K562 (cell line): ENCODE measurements around the gene MIB2. TPM values are rescaled to one million over a fixed set of nuclear protein-coding genes. Genes with fewer than 3 reads are reported as not detected.
A peak's percentile ranks its signal among the peaks of the same experiment; 100 is the strongest.

ENCODE experiments used
- ATAC-seq: fragments of 200-7000 bp; cut with Tn5 transposase; 3 replicates; pipeline ENCODE4 v1.9.1; 2020; ENCODE audit warnings: moderate library complexity
- BruUV-seq: library from RNA; stranded (reverse); fragments of 400-500 nt; replicated peaks from 2 replicates; lab custom pipeline; 2021; lab: Mats Ljungman, UMichigan
- CTCF ChIA-PET: fragments of 300-600 bp; formaldehyde crosslinking; extraction: SDS; loops from one replicate; lab custom pipeline; 2021; ENCODE audit warnings: low intra/inter-chr PET ratio; lab: Yijun Ruan, JAX
- POLR2A ChIA-PET: fragments of 300-600, 350-650 bp; sonication (Branson Sonifier 250); formaldehyde crosslinking; extraction: SDS; loops from one replicate; lab custom pipeline; 2021; ENCODE audit warnings: antibody characterized with exemption, inconsistent platforms; lab: Yijun Ruan, JAX
- DNase-seq, 4 experiments: peaks; one replicate each; pipeline versions ENCODE4 v3.0.0 to v3.0.0-alpha.2; 2011 to 2018; ENCODE audit warnings: low spot score in 3 of 4, mixed read lengths in 3 of 4; ENCODE audit errors: extremely low read depth in 1 of 4
- FAIRE-seq: peaks from 2 replicates; lab custom pipeline; 2011; peaks lifted over from hg19 to GRCh38; lab: Jason Lieb, UNC
- H2AFZ ChIP-seq: 2 replicates; pipeline ENCODE4 v1.6.0; 2011; ENCODE audit warnings: low read depth, low read length, control low read depth, inconsistent platforms
- H3K27ac ChIP-seq: fragments of 200-600 bp; 3 replicates; pipeline ENCODE4 v1.8.0; 2011; ENCODE audit warnings: low read depth, mild to moderate bottlenecking, control low read depth, inconsistent platforms, low read length, moderate library complexity, mixed read lengths; ENCODE audit errors: extremely low read depth
- H3K27me3 ChIP-seq, 2 experiments: fragments of 300-600 bp in 1 of 2; 2 replicates in 1 of 2; 3 replicates in 1 of 2; pipeline versions ENCODE4 v1.6.0 to v1.8.0; 2011; ENCODE audit warnings: inconsistent platforms in 2 of 2, low read length in 2 of 2, mild to moderate bottlenecking in 1 of 2, mixed read lengths in 1 of 2, moderate library complexity in 1 of 2; ENCODE audit not compliant: control insufficient read depth in 2 of 2, insufficient read depth in 2 of 2
- H3K36me3 ChIP-seq: fragments of 300-600 bp; 3 replicates; pipeline ENCODE4 v1.8.0; 2011; ENCODE audit warnings: mild to moderate bottlenecking, low read length, inconsistent platforms; ENCODE audit not compliant: control insufficient read depth, insufficient read depth
- H3K4me1 ChIP-seq, 2 experiments: fragments of 200-600 bp in 1 of 2; replicated peaks in 1 of 2; 2 replicates in 1 of 2; 3 replicates in 1 of 2; pipeline versions ENCODE4 v1.5.1 to v1.8.0; 2011; ENCODE audit warnings: inconsistent platforms in 2 of 2, low read length in 2 of 2, mild to moderate bottlenecking in 1 of 2, mixed read lengths in 1 of 2, moderate library complexity in 1 of 2; ENCODE audit not compliant: control insufficient read depth in 2 of 2, insufficient read depth in 2 of 2
- H3K4me2 ChIP-seq: 2 replicates; pipeline ENCODE4 v1.6.1; 2011; ENCODE audit warnings: low read length, control low read depth, inconsistent platforms, mixed read lengths; ENCODE audit not compliant: insufficient read depth
- H3K4me3 ChIP-seq: fragments of 200-600 bp; sonication (generic), shearing (Covaris generic); 2 replicates; pipeline ENCODE4 v1.5.1; 2016; ENCODE audit warnings: control low read depth, inconsistent platforms
- H3K79me2 ChIP-seq: fragments of 200-600 bp; 3 replicates; pipeline ENCODE4 v1.8.0; 2011; ENCODE audit warnings: low read length, inconsistent platforms; ENCODE audit not compliant: control insufficient read depth, insufficient read depth
- H3K9ac ChIP-seq, 2 experiments: 2 replicates each; pipeline versions ENCODE4 v1.6.0 to v1.6.1; 2011; ENCODE audit warnings: low read depth in 2 of 2, low read length in 2 of 2, control low read depth in 1 of 2, inconsistent platforms in 1 of 2, mild to moderate bottlenecking in 1 of 2, mixed read lengths in 1 of 2; ENCODE audit not compliant: insufficient read depth in 1 of 2
- H3K9me1 ChIP-seq: one replicate; pipeline ENCODE4 v1.6.0; 2011; ENCODE audit warnings: inconsistent platforms, mild to moderate bottlenecking, low read length, moderate library complexity; ENCODE audit not compliant: control insufficient read depth, insufficient read depth
- H3K9me3 ChIP-seq: replicated peaks from 2 replicates; pipeline ENCODE4 v1.5.1; 2011; ENCODE audit warnings: low read depth, low read length, inconsistent platforms; ENCODE audit not compliant: control insufficient read depth, insufficient read depth
- H4K20me1 ChIP-seq: replicated peaks from 2 replicates; pipeline ENCODE4 v1.6.1; 2011; ENCODE audit warnings: low read length, inconsistent platforms, mixed read lengths; ENCODE audit not compliant: control insufficient read depth, insufficient read depth
- BRF1 ChIP-seq: IDR thresholded peaks from 3 replicates; pipeline ENCODE4 v1.6.1; 2011; ENCODE audit warnings: borderline replicate concordance, mild to moderate bottlenecking; ENCODE audit not compliant: insufficient read length; ENCODE audit errors: extremely low read depth
- KLF1 ChIP-seq: fragments of 450-650 bp; IDR thresholded peaks from 2 replicates; pipeline ENCODE4 v1.6.1; 2016; ENCODE audit warnings: missing genetic modification characterization, missing compliant biosample characterization
- NONO ChIP-seq, 2 experiments: fragments of 200-400 bp in 1 of 2; fragments of 450-650 bp in 1 of 2; formaldehyde crosslinking in 1 of 2; IDR thresholded peaks; 2 replicates each; pipeline ENCODE4 v1.6.1; 2017; ENCODE audit warnings: low read depth in 2 of 2, mild to moderate bottlenecking in 2 of 2, moderate library complexity in 2 of 2, low read length in 1 of 2
- ZFX ChIP-seq: sonication (generic); formaldehyde crosslinking; IDR thresholded peaks from 2 replicates; pipeline ENCODE4 v1.8.0; 2022; ENCODE audit warnings: mild to moderate bottlenecking, missing genetic modification reagents, moderate library complexity
- WGBS: fragments of 100-300 bp; shearing (Covaris generic); methylation state at CpG from one replicate; pipeline ENCODE4 v1.1.6; 2016; ENCODE audit warnings: low coverage, mixed read lengths; ENCODE audit not compliant: insufficient coverage; ENCODE audit errors: missing lambda C conversion rate; 5-methylcytosine and 5-hydroxymethylcytosine counted together
- in situ Hi-C: fragments of 300-500 bp; cut with MboI; formaldehyde crosslinking; loops from 4 replicates; pipeline ENCODE4 v1.15.0; 2018; ENCODE audit warnings: inconsistent platforms, mixed read lengths
- intact Hi-C: fragments of 100-400 bp; cut with micrococcal nuclease; formaldehyde crosslinking; loops from 2 replicates; pipeline ENCODE4 v1.14.2; 2022
- polyA plus RNA-seq, 8 experiments: library from polyadenylated mRNA; depleted of rRNA in 4 of 8; stranded (reverse) in 5 of 8; unstranded in 3 of 8; fragments of >200 nt; fragmentation: Nextera tagmentation in 2 of 8; fragmentation: Illumina TruSeq in 1 of 8; extraction: Ambion mirVana in 2 of 8; extraction: Trizol in 1 of 8; gene quantifications; 2 replicates each; pipeline versions ENCODE4 v1.2.1 to v1.2.3, GENCODE V29; 2011 to 2014; ENCODE audit warnings: inconsistent platforms in 1 of 8, missing spikeins in 1 of 8
- total RNA-seq, 7 experiments: library from RNA; depleted of rRNA in 6 of 7; stranded (reverse); fragments of >200 nt in 6 of 7; fragmentation: Illumina TruSeq in 2 of 7; extraction: Trizol in 2 of 7; gene quantifications; 2 replicates each; pipeline versions ENCODE4 v1.2.1 to v1.2.3, GENCODE V29; 2011 to 2021; ENCODE audit warnings: low replicate concordance in 1 of 7
- TF ChIP-seq, protein P1 (sequence below): sonication (generic); formaldehyde crosslinking; IDR thresholded peaks from 2 replicates; pipeline ENCODE4 v1.8.1; 2023; ENCODE audit warnings: mild to moderate bottlenecking, missing genetic modification reagents

Gene MIB2
- total and polyA plus RNA-seq, 9 of the 15 experiments (the other 6 are each of a cell fraction or from before 2014, with no cell fraction given): 0.04 to 17.0 (median 4.9) TPM; not detected in 1

DNA sequence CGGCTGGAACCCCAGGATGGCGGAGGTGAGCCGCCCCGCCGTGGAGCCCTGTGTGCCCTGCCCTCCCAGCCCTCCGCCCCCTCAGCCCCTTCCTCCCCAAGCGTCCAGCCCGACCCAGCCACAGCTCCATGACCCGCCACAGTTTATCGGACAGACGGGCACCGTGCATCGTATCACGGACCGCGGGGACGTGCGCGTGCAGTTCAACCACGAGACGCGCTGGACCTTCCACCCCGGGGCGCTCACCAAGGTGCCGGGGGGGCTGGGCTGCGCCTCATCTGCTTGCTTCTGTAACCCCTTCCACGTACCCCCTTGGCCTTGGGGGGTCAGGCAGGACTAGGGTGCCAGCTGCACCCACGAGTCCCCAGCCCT is 10.1 kb downstream of the MIB2 start:
- BruUV-seq: no TSS peak
- CTCF ChIA-PET: no interaction called here
- no peak for FAIRE-seq

More for the DNA sequence above, 10.1 kb downstream of the MIB2 start:
- WGBS: 79% methylated on average over 14 of the region's 28 CpGs
- Histone ChIP-seq H3K4me3 (no peak overlapping the region), H3K9me3 (no peaks in the 10 kb centered on the region), H3K9me1 (no peaks in the 10 kb centered on the region), H3K27ac (no peak overlapping the region), H3K4me2 (no peak overlapping the region), H3K4me1 (peaks cover 0 to 90% of the 10 kb centered on the region in 2 experiments; a peak in 3 of 5 replicates), H3K36me3 (no peaks in the 10 kb centered on the region), H3K79me2 (no peaks in the 10 kb centered on the region), H4K20me1 (peaks cover 5% of the 10 kb centered on the region; the same call in 1 of the 2 replicates), H3K9ac (peak overlapping the region in 1 of 2 experiments; percentile 69; a peak in 1 of 4 replicates), H2AFZ (no peak overlapping the region), H3K27me3 (no peaks in the 10 kb centered on the region)
- no peak for TF ChIP-seq BRF1
- TF ChIP-seq KLF1: no peak
- TF ChIP-seq, protein P1, sequence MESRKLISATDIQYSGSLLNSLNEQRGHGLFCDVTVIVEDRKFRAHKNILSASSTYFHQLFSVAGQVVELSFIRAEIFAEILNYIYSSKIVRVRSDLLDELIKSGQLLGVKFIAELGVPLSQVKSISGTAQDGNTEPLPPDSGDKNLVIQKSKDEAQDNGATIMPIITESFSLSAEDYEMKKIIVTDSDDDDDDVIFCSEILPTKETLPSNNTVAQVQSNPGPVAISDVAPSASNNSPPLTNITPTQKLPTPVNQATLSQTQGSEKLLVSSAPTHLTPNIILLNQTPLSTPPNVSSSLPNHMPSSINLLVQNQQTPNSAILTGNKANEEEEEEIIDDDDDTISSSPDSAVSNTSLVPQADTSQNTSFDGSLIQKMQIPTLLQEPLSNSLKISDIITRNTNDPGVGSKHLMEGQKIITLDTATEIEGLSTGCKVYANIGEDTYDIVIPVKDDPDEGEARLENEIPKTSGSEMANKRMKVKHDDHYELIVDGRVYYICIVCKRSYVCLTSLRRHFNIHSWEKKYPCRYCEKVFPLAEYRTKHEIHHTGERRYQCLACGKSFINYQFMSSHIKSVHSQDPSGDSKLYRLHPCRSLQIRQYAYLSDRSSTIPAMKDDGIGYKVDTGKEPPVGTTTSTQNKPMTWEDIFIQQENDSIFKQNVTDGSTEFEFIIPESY: no peak
- TF ChIP-seq ZFX (CRISPR knock-in tag): 0 out of 2 replicates have a peak, but pooled peaks have one; percentile 24
- TF ChIP-seq NONO (IDR thresholded peaks at IDR 0.05; ENCODE audit: low read depth in 2 of 2, low read length in 1 of 2): no peak
- intact Hi-C loops (no loop called here), in situ Hi-C loops (no loop called here)
- ATAC-seq (no peak), DNase-seq (no peak)
- POLR2A ChIA-PET: interaction anchor here (1.2 to 1.6 kb wide), 2 partner anchors 10 to 22 kb away, joined by 3 to 4 read pairs; partner anchors contain the start of gene MIB2
